HCT116 (cell line): ENCODE results near the gene ACKR3. TPM values are rescaled to one million over a fixed set of nuclear protein-coding genes. Genes with fewer than 3 reads are reported as not detected.

Experiments
- ATAC-seq: fragments of 200-7000 bp; cut with Tn5 transposase; 2 replicates; pipeline ENCODE4 v1.9.1; 2020; ENCODE audit warnings: mild to moderate bottlenecking, moderate library complexity
- BruUV-seq: library from RNA; stranded (reverse); fragments of 400-500 nt; replicated peaks from 2 replicates; lab custom pipeline; 2021; lab: Mats Ljungman, UMichigan
- CTCF ChIA-PET: fragments of 300-600 bp; sonication (Branson Sonifier 250); formaldehyde crosslinking; loops from one replicate; lab custom pipeline; 2021; ENCODE audit warnings: antibody characterized with exemption; lab: Charles Lee
- POLR2A ChIA-PET: fragments of 300-600, 350-600 bp; sonication (Branson Sonifier 250); formaldehyde crosslinking; loops from one replicate; lab custom pipeline; 2021; ENCODE audit warnings: antibody characterized with exemption; lab: Charles Lee
- RAD21 ChIA-PET, 2 experiments: fragments of 300-600 bp; sonication (Branson Sonifier 250); formaldehyde crosslinking; loops; one replicate each; lab custom pipeline; 2023; ENCODE audit warnings: low total read pairs in 2 of 2; ENCODE audit not compliant: uncharacterized antibody in 2 of 2, unreplicated experiment in 2 of 2, low non-redundant PET in 1 of 2; lab: Charles Lee
- DNase-seq: peaks from one replicate; pipeline ENCODE4 v3.0.0-alpha.2; 2010; ENCODE audit warnings: low read depth, low spot score
- H2AFZ ChIP-seq: fragments of 200-600 bp; shearing (Covaris generic), sonication (generic); 2 replicates; pipeline ENCODE4 v1.6.1; 2017; ENCODE audit warnings: low read depth, mixed run types, mixed read lengths, antibody characterized with exemption, low read length; ENCODE audit not compliant: poor library complexity, severe bottlenecking
- H3K27ac ChIP-seq: 2 replicates; pipeline ENCODE4 v1.5.1; 2012; ENCODE audit warnings: low read depth, low read length
- H3K27me3 ChIP-seq: fragments of 200-600 bp; sonication (generic); 2 replicates; pipeline ENCODE4 v1.6.1; 2016; ENCODE audit warnings: mixed run types, low read length, mixed read lengths; ENCODE audit not compliant: insufficient read depth
- H3K36me3 ChIP-seq, 2 experiments: fragments of 200-500 bp in 1 of 2; fragments of 200-600 bp in 1 of 2; sonication (Bioruptor generic) in 1 of 2; sonication (generic) in 1 of 2; 2 replicates each; pipeline versions ENCODE4 v1.5.1 to v1.6.1; 2014 to 2016; ENCODE audit warnings: low read length in 2 of 2, inconsistent platforms in 1 of 2, mixed read lengths in 1 of 2, mixed run types in 1 of 2; ENCODE audit not compliant: insufficient read depth in 2 of 2, control insufficient read depth in 1 of 2
- H3K4me1 ChIP-seq, 2 experiments: fragments of 200-600 bp in 1 of 2; sonication (generic) in 1 of 2; 2 replicates each; pipeline versions ENCODE4 v1.5.1 to v1.6.1; 2012 to 2017; ENCODE audit warnings: low read length in 2 of 2, inconsistent platforms in 1 of 2, mild to moderate bottlenecking in 1 of 2, mixed read lengths in 1 of 2, mixed run types in 1 of 2, moderate library complexity in 1 of 2; ENCODE audit not compliant: insufficient read depth in 2 of 2, control insufficient read depth in 1 of 2
- H3K4me2 ChIP-seq: fragments of 200-600 bp; sonication (generic); 2 replicates; pipeline ENCODE4 v1.6.1; 2017; ENCODE audit warnings: mixed run types, low read length, mixed read lengths
- H3K4me3 ChIP-seq, 2 experiments: fragments of 200-600 bp in 1 of 2; sonication (generic) in 1 of 2; replicated peaks in 1 of 2; 2 replicates each; pipeline ENCODE4 v1.5.1; 2011 to 2016; ENCODE audit warnings: low read length in 2 of 2, control low read depth in 1 of 2, low read depth in 1 of 2, mild to moderate bottlenecking in 1 of 2, mixed read lengths in 1 of 2, mixed run types in 1 of 2
- H3K79me2 ChIP-seq: fragments of 200-600 bp; sonication (generic); 2 replicates; pipeline ENCODE4 v1.6.1; 2017; ENCODE audit warnings: mild to moderate bottlenecking, mixed run types, low read length, moderate library complexity, mixed read lengths; ENCODE audit not compliant: insufficient read depth
- H3K9ac ChIP-seq: fragments of 200-600 bp; sonication (generic); 2 replicates; pipeline ENCODE4 v1.6.1; 2016; ENCODE audit warnings: low read length, mixed read lengths
- H3K9me2 ChIP-seq: fragments of 200-600 bp; sonication (generic), shearing (Covaris generic); 2 replicates; pipeline ENCODE4 v1.6.1; 2017; ENCODE audit warnings: mixed run types, mild to moderate bottlenecking, moderate library complexity; ENCODE audit not compliant: insufficient read depth
- H3K9me3 ChIP-seq, 2 experiments: fragments of 200-500 bp in 1 of 2; fragments of 200-600 bp in 1 of 2; sonication (Bioruptor generic) in 1 of 2; sonication (generic) in 1 of 2; 2 replicates each; pipeline ENCODE4 v1.6.1; 2014 to 2017; ENCODE audit warnings: low read length in 2 of 2, mixed read lengths in 2 of 2, inconsistent platforms in 1 of 2, low read depth in 1 of 2, mild to moderate bottlenecking in 1 of 2, mixed run types in 1 of 2, moderate library complexity in 1 of 2; ENCODE audit not compliant: control insufficient read depth in 1 of 2, insufficient read depth in 1 of 2
- H4K20me1 ChIP-seq: fragments of 200-600 bp; sonication (generic), shearing (Covaris generic); 2 replicates; pipeline ENCODE4 v1.6.1; 2017; ENCODE audit warnings: mixed run types, mild to moderate bottlenecking, moderate library complexity; ENCODE audit not compliant: insufficient read depth
- CBX3 ChIP-seq: IDR thresholded peaks from 2 replicates; pipeline ENCODE4 v1.6.1; 2012; ENCODE audit warnings: low read depth
- CEBPB ChIP-seq: IDR thresholded peaks from 2 replicates; pipeline ENCODE4 v1.6.1; 2012; ENCODE audit warnings: low read depth
- EGR1 ChIP-seq: IDR thresholded peaks from 2 replicates; pipeline ENCODE4 v1.6.1; 2012; ENCODE audit warnings: low read depth
- ELF1 ChIP-seq: IDR thresholded peaks from 2 replicates; pipeline ENCODE4 v1.6.1; 2012; ENCODE audit warnings: low read depth, borderline replicate concordance
- EZH2 ChIP-seq: fragments of 200-600 bp; sonication (generic); IDR thresholded peaks from 2 replicates; pipeline ENCODE4 v1.6.1; 2017; ENCODE audit warnings: antibody characterized with exemption, mixed run types
- EZH2phosphoT487 ChIP-seq: fragments of 200-600 bp; IDR thresholded peaks from 2 replicates; pipeline ENCODE4 v1.6.1; 2018; ENCODE audit warnings: antibody characterized with exemption, borderline replicate concordance
- JUND ChIP-seq: IDR thresholded peaks from 2 replicates; pipeline ENCODE4 v1.6.1; 2012
- POLR2A ChIP-seq: IDR thresholded peaks from 2 replicates; pipeline ENCODE4 v1.7.0; 2011; ENCODE audit warnings: borderline replicate concordance; ENCODE audit not compliant: insufficient read depth, insufficient read length; ENCODE audit errors: extremely low read depth
- POLR2AphosphoS5 ChIP-seq: IDR thresholded peaks from 2 replicates; pipeline ENCODE4 v1.6.1; 2011; ENCODE audit warnings: mild to moderate bottlenecking, low read depth, low read length, moderate library complexity
- RAD21 ChIP-seq: IDR thresholded peaks from 2 replicates; pipeline ENCODE4 v1.6.1; 2012; ENCODE audit warnings: low read depth, mild to moderate bottlenecking
- SIN3A ChIP-seq: IDR thresholded peaks from 2 replicates; pipeline ENCODE4 v1.6.1; 2012; ENCODE audit warnings: low read depth
- SP1 ChIP-seq: IDR thresholded peaks from 2 replicates; pipeline ENCODE4 v1.6.1; 2012; ENCODE audit warnings: low read depth
- SRF ChIP-seq: IDR thresholded peaks from 2 replicates; pipeline ENCODE4 v1.6.1; 2012; ENCODE audit warnings: low read depth
- YY1 ChIP-seq: IDR thresholded peaks from 2 replicates; pipeline ENCODE4 v1.6.1; 2011; ENCODE audit warnings: low read length, low read depth, moderate library complexity, mild to moderate bottlenecking; ENCODE audit not compliant: insufficient replicate concordance; ENCODE audit errors: extremely low read depth
- ZFX ChIP-seq: fragments of 450-650 bp; IDR thresholded peaks from 2 replicates; pipeline ENCODE4 v1.6.1; 2017
- ZNF274 ChIP-seq: fragments of 200-500 bp; sonication (Bioruptor generic); IDR thresholded peaks from 2 replicates; pipeline ENCODE4 v1.6.1; 2014; ENCODE audit warnings: mild to moderate bottlenecking, low read depth, low read length, inconsistent platforms
- intact Hi-C: fragments of 100-400 bp; cut with micrococcal nuclease; formaldehyde crosslinking; loops from 2 replicates; pipeline ENCODE4 v1.10.0; 2022
- total RNA-seq: library from RNA; stranded (reverse); gene quantifications from one replicate; pipeline ENCODE4 v1.2.1, GENCODE V29; 2021; ENCODE audit not compliant: unreplicated experiment
- TF ChIP-seq, protein P1 (sequence below): IDR thresholded peaks from 2 replicates; pipeline ENCODE4 v1.6.1; 2011; ENCODE audit warnings: mild to moderate bottlenecking, low read length, moderate library complexity; ENCODE audit not compliant: insufficient replicate concordance; ENCODE audit errors: extremely low read depth
- TF ChIP-seq, protein P2 (sequence below): IDR thresholded peaks from 2 replicates; pipeline ENCODE4 v1.6.1; 2012
- TF ChIP-seq, protein P3 (sequence below): IDR thresholded peaks from 2 replicates; pipeline ENCODE4 v1.6.1; 2012; ENCODE audit warnings: low read depth

Gene ACKR3
- total RNA-seq, 1 experiment from 2014 or later: 0.20 TPM

DNA sequence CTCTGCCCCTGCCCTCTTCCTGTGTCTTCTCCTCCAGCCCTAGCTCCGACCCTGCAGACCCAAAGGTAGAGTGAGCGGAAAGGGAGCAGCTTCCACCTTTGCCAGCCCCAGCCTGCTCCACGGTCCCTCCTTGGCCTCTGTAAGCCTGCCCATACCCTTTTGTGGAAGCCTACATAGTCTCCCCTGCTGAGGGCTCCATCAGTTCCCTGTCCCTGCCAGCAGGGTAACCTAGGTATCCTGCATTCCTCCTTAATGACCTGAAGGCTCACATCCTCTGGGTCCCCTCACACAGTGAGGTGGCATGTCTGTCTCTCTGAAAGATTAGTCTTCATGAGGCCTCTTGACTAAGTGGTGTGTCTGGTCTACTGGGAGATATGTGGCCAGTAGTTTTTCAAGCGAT, 20.5 kb upstream of the ACKR3 start (continued):
- TF ChIP-seq, protein P1, sequence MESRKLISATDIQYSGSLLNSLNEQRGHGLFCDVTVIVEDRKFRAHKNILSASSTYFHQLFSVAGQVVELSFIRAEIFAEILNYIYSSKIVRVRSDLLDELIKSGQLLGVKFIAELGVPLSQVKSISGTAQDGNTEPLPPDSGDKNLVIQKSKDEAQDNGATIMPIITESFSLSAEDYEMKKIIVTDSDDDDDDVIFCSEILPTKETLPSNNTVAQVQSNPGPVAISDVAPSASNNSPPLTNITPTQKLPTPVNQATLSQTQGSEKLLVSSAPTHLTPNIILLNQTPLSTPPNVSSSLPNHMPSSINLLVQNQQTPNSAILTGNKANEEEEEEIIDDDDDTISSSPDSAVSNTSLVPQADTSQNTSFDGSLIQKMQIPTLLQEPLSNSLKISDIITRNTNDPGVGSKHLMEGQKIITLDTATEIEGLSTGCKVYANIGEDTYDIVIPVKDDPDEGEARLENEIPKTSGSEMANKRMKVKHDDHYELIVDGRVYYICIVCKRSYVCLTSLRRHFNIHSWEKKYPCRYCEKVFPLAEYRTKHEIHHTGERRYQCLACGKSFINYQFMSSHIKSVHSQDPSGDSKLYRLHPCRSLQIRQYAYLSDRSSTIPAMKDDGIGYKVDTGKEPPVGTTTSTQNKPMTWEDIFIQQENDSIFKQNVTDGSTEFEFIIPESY: no peak
- TF ChIP-seq RAD21 (no peak), EZH2 (no peak), ELF1 (no peak), ZNF274 (no peak), CEBPB (no peak), POLR2A (no peak), EZH2phosphoT487 (no peak)
- TF ChIP-seq, all 23 proteins: peak for 0

DNA sequence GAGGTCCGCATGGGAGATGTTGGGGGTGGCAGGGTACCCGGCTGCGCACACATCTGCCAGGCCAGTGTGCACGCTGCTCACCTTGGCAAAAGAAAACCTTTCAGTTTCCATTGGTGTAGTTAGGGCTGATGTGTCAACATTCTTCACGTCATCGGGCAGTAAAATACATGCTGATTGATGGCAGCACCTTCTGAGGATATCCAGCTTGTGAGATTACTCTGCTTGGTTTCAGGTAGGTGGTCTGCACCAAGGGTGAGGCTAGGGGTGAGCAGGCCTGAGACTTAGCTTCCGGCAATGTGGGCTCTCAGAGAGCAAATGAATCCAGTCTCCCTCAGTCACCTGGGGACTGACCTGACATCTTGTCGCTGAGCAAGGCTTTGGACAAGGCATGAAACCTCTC, 19.3 kb upstream of the ACKR3 start:
- RAD21 ChIA-PET: no interaction called here
- Histone ChIP-seq H3K9ac (no peak overlapping the region), H3K36me3 (no peaks in the 10 kb centered on the region), H3K4me1 (no peaks in the 10 kb centered on the region), H4K20me1 (no peaks in the 10 kb centered on the region), H2AFZ (no peak overlapping the region), H3K9me2 (no peaks in the 10 kb centered on the region), H3K79me2 (no peaks in the 10 kb centered on the region), H3K4me3 (no peak overlapping the region), H3K27ac (no peak overlapping the region), H3K9me3 (no peaks in the 10 kb centered on the region), H3K27me3 (peaks cover 17% of the 10 kb centered on the region; the same call in 1 of the 2 replicates), H3K4me2 (no peak overlapping the region)
- DNase-seq (no peak), ATAC-seq (no peak)
- POLR2A ChIA-PET: no interaction called here
- intact Hi-C loops: no loop called here
- BruUV-seq: no TSS peak
- CTCF ChIA-PET: no interaction called here
- TF ChIP-seq YY1 (no peak), JUND (no peak), SP1 (no peak), SRF (no peak), ZFX (no peak), ZNF274 (no peak), CBX3 (no peak), SIN3A (no peak), EZH2 (no peak), EZH2phosphoT487 (no peak), POLR2AphosphoS5 (no peak), EGR1 (no peak), CEBPB (no peak), ELF1 (no peak)
- TF ChIP-seq, protein P1: no peak
- TF ChIP-seq, protein P2, sequence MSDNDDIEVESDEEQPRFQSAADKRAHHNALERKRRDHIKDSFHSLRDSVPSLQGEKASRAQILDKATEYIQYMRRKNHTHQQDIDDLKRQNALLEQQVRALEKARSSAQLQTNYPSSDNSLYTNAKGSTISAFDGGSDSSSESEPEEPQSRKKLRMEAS: no peak
- TF ChIP-seq, protein P3, sequence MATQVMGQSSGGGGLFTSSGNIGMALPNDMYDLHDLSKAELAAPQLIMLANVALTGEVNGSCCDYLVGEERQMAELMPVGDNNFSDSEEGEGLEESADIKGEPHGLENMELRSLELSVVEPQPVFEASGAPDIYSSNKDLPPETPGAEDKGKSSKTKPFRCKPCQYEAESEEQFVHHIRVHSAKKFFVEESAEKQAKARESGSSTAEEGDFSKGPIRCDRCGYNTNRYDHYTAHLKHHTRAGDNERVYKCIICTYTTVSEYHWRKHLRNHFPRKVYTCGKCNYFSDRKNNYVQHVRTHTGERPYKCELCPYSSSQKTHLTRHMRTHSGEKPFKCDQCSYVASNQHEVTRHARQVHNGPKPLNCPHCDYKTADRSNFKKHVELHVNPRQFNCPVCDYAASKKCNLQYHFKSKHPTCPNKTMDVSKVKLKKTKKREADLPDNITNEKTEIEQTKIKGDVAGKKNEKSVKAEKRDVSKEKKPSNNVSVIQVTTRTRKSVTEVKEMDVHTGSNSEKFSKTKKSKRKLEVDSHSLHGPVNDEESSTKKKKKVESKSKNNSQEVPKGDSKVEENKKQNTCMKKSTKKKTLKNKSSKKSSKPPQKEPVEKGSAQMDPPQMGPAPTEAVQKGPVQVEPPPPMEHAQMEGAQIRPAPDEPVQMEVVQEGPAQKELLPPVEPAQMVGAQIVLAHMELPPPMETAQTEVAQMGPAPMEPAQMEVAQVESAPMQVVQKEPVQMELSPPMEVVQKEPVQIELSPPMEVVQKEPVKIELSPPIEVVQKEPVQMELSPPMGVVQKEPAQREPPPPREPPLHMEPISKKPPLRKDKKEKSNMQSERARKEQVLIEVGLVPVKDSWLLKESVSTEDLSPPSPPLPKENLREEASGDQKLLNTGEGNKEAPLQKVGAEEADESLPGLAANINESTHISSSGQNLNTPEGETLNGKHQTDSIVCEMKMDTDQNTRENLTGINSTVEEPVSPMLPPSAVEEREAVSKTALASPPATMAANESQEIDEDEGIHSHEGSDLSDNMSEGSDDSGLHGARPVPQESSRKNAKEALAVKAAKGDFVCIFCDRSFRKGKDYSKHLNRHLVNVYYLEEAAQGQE: no peak
